GM19193 (cell line): Measurements from ENCODE around the gene CCNF.

Experiments used
- POLR2A ChIP-seq: IDR thresholded peaks from 4 replicates; pipeline ENCODE4 v1.6.1; 2011; ENCODE audit not compliant: insufficient read depth, insufficient read length; ENCODE audit errors: extremely low read depth

Gene CCNF

DNA sequence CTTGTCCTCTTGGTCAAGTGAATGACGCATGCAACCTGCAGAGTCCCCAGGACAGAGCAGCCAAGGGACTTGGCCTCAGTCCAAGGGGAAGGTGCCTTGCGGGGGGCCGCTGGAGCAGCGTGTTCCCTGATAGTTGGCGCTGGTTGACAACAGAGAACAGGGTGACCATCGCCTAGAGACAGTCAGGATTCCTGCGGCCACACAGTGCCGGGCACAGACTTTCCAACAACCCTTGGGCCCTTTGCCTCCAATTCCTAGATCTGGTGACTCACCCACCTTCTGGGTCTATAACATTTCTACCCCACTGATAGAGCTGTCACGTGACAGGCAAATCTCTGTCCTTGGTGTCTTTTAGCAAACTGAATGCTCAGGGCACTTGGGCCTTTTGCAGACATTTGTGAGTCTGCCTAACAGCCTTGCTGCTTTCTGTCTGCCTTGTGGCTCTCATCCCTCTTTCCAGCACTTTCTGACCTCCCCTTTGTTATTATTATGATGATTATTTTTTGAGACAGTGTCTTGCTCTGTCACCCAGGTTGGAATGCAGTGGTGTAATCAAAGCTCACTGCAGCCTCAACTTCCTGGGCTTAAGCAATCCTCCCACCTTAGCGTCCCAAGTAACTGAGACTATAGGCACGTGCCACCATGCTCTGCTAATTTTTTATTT lies 18.8 kb downstream of the CCNF start:
- no peak for TF ChIP-seq POLR2A

DNA sequence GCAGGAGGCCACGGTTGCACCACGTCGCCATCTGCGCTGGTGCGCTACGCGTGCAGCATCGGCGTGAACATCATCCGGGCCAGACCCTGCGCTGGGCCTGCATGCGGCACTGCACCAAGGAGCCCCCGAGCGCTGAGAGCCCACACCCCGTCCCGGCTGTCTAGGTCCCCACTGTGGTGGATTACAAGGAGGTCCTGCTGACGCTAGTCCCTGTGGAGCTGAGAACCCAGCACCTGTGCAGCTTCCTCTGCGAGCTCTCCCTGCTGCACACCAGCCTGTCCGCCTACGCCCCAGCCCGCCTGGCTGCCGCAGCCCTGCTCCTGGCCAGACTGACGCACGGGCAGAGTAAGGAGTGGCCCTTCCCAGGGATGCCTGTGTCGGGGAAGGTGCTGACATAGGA lies 19.9 kb downstream of the CCNF start:
- no peak for TF ChIP-seq POLR2A

DNA sequence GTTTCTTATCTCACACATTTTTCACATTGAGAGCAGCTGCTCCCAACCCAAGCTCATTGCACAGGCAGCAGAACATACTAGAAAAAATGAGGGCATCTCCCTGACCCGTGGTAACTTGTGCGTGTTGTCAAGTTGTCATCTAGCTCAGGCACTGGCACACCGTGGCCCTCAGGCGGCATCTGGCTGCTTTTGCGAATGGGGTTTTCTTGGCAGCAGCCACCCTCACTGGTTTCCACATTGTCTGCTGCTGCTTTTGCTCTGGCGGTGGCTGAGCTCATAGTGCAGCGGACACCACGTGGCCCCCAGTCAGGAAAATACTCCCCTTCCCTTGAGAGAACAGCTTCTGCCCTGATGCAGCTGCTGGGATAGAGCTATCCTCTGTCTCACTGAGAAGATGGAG lies 21.3 kb downstream of the CCNF start:
- no peak for TF ChIP-seq POLR2A

DNA sequence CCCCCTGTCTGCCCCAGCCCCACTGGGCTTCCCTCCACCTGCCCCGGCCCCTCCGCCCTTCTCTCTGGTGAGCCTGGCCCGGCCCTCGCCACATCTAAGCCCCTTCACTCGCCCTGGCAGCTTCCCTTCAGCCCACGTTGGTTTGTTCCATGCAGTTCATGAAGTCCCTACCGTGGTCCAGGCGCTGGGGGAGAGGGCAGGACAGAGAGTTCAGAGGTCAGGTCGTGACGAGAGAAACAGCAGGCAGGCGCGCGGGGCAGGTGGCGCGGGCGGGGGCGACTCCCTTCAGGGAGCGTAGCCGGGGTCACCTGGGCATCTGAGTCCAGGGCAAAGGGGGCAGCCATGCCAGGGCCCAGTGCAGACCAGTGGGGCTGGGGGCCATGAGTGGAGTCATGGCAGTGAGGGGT lies 21.7 kb downstream of the CCNF start:
- TF ChIP-seq POLR2A, result no peak

DNA sequence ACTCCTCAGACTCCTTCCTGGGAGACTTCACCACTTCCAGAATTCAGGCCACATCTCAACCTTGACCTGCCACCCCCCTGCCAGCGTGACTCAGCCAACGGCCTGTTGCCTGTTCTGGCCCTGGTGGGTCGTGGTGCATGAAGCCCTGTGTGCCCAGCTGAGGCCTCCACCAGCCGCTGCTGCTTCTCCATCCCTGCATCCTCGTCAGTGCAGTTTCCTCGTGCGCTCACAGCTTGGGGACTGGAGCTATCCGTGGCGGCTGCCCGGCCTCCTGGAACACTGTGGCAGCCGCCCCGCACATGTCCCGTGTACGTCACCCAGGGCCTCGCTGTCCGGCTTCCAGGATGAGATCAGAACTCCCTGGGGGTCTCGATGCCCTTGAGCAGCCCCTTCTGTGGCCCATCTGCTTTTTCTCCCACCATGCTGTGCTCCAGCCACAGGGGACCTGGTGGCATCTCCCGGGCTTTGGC lies 22.6 kb downstream of the CCNF start:
- TF ChIP-seq POLR2A, result no peak

DNA sequence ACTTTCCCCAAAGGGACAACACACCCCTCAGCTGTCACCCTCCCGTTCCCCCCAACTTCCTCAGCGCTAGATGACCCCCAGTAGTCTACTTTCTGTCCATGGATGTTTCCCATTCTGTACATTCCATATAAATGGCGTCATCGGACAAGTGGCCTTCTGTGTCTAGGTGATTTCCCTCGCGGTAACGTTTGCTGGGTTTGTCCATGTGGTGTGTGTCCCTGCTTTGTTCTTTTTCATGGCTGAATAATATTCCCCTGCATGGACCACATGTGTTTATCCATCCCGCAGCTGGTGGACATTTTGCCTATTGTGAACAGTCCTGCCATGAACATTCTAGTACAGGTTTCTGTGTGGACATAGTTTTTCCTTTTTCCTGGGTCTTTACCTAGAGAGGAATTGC lies 23.4 kb downstream of the CCNF start:
- no peak for TF ChIP-seq POLR2A

DNA sequence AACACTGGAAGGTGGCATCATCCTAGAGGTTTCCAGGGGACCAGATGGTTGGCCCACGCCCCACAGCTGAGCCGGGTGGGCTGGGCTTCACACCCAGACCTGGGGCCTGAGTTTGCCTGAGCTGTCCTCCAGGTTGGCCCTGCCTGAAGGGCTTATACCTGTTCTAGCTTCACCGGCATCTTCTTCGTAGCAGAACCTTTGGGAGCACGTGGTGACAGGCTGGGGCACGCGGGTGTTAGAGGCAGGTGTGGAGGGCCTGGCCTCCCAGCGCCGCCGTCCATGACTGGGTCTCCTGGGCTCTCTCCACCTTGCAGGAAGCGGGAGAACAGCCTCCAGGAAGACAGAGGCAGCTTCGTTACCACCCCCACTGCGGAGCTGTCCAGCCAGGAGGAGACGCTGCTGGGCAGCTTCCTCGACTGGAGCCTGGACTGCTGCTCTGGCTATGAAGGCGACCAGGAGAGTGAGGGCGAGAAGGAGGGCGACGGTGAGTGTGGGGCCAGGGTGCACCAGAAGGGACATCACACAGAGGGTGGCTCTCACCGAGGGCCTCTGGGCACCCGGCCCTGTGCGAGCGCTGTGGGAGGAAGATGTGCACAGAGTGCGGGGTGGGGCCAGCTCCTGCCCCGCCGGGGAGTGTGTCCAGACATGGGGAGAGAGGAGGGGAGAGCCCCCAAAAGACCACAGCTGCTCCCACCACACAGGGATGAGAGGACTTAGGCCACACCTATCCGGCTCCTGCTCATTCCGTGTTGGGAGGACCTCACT lies 26.0 kb downstream of the CCNF start:
- TF ChIP-seq POLR2A, result no peak

DNA sequence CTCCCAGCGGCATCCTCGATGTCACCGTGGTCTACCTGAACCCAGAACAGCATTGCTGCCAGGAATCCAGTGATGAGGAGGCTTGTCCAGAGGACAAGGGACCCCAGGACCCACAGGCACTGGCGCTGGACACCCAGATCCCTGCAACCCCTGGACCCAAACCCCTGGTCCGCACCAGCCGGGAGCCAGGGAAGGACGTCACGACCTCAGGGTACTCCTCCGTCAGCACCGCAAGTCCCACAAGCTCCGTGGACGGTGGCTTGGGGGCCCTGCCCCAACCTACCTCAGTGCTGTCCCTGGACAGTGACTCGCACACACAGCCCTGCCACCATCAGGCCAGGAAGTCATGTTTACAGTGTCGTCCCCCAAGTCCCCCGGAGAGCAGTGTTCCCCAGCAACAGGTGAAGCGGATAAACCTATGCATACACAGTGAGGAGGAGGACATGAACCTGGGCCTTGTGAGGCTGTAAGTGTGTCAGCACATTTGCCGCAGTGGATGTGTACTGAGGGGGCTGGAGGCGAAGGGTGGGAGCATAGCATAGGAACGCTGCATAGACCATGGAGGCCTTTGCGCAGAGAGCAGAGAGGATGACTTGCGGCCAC lies 27.4 kb downstream of the CCNF start:
- no peak for TF ChIP-seq POLR2A

DNA sequence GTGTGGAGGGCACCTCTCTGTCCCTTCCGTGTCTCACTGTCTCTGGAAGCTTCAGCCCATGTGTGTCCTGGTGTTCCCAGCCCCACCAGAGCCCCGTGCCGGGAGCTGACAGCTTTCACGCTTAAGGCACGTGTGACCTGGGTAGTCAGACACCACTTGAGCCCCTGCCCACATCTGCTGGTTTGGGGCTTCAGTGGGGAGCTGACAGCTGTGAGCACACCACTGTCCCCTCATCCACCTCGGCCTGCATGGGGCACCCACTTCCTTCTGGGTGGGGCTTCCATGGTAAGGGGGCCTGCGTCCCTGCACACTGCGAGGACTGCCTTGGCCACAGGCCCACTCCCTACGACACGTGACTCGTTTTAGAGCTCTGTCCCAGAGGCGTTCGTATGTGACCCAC lies 28.0 kb downstream of the CCNF start:
- TF ChIP-seq POLR2A, result no peak

DNA sequence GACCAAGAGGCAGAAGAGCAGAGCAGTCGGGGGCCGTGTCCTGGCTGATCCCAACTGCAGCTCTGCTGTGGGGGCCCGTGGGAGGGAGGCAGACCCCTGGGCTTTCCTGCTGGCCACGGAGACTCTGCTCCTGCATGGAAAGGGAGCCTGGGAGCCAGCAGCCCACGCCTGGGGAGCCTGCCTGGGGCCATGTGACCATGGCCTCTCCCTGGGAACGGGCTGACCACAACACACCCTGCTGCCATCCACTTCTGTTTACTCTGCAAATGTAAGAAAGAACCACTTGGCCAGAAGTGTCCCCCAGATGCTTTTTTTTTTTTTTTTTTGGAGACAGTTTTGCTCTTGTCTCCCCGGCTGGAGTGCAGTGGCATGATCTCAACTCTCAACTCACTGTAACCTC lies 28.7 kb downstream of the CCNF start:
- no peak for TF ChIP-seq POLR2A

DNA sequence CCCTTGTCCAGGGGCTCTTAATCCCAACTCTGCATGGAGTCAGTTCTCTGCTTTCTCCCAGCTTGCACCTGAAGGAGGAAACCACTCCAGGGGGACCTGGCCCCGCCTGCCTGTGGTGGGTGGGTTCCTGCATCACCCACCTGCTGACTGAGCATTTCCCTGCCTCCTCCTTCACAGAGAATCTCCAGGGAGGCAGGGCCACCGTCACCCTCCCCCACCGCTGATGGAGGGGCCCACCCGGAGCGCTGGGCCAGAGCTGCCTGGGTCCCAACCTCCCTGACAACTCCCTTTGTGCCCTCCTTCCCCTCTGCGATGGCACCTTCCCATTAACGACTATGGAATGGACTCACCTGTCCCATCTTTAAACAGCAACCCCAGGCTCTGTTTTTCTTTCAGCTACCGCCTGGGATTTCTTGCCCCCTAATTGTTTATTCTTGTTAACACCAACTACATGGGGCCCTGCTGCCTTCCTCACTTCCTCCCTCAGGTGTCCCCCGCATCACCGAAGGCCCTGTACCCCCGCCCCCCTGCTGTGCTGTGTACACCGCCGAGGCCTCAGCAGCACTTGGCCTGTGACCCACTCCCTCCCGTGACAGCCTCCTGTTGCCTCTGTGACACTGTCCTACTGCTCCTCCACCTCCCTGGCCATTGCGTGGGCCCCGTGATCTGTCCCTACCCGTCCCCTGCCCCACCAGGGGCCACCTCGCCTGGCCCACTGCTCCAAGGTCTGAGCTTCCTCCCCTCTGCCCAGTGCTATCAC lies 29.8 kb downstream of the CCNF start:
- TF ChIP-seq POLR2A, result no peak

DNA sequence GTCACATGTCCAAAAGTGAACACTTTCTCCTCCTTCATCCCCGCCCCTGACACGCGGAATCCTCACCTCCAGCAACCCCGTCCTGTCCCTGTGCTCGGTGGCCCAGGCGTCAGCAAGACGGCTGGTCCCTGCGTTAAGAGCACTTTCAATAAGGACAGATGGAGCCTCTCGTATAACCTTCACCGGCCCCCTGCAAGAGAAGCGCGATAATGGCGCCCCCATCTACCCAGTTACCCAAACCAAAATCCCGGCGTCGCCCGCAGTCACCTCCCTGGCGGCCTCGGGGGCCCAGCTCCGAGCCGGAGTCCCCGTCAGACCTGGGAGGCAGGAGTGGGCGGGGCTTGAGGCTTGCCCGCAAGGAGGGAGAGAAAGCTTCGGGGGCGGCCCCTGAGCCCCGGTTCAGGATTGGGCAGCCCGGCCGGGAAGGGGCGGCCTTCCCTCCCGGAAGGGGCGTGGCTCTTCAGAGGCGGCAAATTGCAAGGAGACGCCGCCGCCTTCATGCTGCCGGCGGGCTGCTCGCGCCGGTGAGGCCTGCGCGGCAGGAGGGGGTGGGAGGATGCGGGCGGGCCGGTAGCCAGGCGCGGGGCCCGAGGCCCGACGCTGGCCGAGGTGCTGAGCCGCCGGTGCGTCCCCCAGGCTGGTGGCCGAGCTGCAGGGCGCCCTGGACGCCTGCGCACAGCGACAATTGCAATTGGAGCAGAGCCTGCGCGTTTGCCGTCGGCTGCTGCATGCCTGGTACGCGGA lies 30.6 kb downstream of the CCNF start, which contains the start of gene TEDC2:
TEDC2 (plus strand) TSS at position 463 of the 744 bp plus-strand sequence; CDS start at position 499, 36 bp downstream.
- peak; percentile 52 for TF ChIP-seq POLR2A

DNA sequence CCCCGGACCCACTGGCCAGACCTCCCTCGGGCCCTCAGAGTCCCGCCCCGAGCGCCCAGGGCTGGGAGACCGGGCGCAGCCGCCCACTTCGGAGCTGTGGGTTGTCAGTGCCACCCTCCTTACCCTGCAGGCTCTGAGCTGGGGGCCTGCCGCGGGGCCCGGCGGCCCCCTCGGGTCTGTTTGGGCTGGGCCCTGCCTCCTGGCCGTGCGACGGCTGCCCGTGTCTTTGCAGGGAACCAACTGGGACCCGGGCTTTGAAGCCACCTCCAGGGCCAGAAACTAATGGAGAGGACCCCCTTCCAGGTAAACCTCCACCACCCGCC lies 31.1 kb downstream of the CCNF start:
- no peak for TF ChIP-seq POLR2A

DNA sequence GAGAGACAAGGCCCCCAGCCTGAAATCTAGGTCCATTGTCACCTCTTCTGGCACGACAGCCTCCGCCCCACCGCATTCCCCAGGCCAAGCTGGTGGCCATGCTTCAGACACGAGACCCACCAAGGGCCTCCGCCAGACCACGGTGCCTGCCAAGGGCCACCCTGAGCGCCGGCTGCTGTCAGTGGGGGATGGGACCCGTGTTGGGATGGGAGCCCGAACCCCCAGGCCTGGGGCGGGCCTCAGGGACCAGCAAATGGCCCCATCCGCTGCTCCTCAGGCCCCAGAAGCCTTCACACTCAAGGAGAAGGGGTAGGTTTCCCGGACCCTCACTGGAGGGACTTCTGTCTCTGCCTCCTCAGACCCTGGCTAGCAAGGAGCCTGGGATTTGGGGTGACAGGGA lies 31.7 kb downstream of the CCNF start:
- TF ChIP-seq POLR2A, result no peak
